Kidney glomerular epithelial cell (primary cell): ENCODE data around the gene CFAP61.

Experiments
- DNase-seq: peaks from one replicate; lab custom pipeline; 2025; lab: John Stamatoyannopoulos, UW

Gene CFAP61

DNA sequence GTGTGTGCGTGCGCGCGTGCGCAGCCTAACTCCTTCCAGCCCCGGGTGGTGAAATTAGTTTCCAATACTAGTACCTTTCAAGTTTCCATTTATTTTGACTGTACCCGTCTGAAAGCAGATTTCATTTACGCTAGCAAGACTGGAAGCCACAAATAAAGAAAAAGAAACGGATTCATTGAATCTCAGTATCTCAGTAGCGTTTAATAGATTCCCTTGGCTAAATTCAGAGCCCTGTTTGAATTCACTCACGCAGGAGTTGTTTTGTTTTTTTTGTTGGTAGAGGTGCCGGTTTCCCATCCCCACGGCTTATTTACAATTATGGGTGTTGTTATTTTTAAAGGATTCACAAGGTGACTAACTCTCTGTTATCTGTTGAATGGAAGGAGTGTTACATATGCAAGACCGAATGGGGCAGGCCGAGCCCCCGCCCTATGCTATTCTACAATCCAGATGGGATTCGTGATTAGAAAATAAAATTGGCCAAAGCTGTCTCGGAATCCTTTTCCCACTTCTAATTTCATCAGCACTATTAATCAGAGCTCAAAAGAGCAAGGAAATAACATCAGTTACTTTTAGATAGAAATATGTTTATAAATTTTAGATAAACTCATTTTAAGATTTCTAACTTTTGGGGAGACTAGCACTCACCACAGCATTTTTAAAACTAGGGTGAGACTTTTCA, 313.3 kb downstream of the CFAP61 start:
- DNase-seq, result no peak

DNA sequence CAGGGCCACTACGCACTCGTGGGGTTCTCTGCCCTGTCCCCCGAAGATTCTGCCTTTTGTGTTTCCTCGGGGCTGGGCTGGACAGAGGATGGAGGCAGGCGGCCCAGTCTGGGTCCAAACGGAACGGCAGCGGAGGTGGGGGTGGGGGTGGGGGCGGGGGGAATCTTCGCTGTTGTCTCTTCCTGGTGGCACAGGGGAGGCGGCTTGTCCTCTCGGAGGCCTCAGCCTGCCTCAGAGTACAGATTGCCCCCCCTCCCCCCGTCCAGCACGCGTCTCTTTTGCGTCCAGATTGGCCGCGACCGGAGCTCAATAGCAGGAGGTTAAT, 314.2 kb downstream of the CFAP61 start:
- no peak for DNase-seq

DNA sequence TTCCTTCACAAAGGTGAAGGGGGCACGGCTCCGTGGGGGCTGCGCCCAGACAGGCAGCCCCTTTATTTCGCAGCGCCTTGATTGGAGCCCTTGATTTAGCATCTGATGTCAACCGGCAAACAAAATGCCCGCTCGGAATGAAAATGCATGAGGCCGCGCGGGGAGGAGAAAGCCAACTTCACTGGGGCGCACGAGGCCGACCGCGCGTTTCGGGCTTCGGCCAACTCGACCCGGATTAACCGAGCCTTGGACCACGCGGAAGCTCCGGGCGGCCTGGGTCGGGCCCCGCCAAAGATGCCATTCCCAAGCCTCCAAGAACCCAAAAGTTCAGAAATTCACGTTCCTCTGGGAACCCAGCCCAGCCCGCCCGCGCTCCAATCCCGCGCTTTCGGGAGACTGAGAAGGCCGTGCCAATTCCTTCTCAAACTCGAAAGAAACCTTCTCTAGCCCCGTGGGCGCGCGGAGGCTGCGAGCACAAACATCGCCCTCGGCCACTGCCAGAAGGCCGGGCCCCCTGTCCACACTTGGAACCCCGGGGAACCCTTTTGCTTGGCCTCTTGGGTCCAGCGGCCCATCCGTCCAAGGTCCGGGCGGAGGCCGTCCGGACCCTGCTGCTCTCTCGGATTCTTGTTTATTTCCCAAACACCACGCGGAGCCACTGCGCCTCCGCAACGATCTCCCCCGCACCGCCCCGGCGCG, 314.7 kb downstream of the CFAP61 start:
- DNase-seq, result no peak

- DNase-seq, result no peak
Measured at GRCh38 chr20:20367575-20368417, 315.5 kb downstream of the CFAP61 start, which contains the start of gene INSM1. INSM1 (plus strand) TSS chr20:20368104; CDS start chr20:20368268, 164 bp downstream.

GRCh38 chr20:20368418-20369249, 316.3 kb downstream of the CFAP61 start:
- no peak for DNase-seq

- no peak for DNase-seq
Measured at GRCh38 chr20:20369250-20370093, 317.1 kb downstream of the CFAP61 start.

- no peak for DNase-seq
Measured at GRCh38 chr20:20370094-20370575, 317.8 kb downstream of the CFAP61 start.

DNA sequence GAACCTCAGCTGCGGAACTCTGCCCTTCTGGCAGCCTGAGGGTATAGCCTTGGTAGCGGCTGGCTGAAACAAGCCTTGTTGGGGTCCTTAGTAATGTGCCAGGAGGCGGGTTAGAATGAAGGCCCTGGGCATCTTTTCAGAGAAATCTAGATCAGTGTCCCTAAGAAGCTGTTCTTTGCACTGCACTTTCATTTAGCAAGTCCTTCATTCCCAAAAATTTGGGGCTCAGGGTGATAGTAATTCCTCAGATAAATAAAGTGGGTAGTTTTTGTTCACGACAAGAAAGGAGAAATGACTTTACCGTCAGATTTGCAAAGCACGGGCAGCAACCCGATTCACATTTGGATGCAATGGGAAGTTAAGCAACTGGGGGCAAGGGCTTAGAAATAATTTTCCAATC, 318.8 kb downstream of the CFAP61 start:
- no peak for DNase-seq

DNA sequence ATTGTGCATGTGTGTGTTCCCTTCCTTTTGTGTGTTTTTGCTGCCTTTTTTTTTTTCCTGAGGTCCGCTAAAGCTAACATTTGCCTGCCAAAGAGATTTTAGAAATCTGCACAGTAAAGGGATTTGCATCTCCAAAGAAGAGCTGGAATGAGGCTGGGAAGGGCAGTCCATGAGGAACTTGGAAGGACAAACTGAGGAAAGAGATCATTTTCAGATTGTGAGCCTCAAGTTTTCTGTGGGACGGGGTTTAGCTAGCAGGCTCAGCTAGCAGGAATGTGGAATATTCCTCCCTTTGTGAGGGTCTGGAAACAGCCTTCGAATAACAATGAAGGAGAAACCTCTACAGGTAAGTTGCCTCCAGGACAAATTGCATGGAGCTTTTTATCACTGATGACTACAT, 319.3 kb downstream of the CFAP61 start:
- DNase-seq, result no peak

DNA sequence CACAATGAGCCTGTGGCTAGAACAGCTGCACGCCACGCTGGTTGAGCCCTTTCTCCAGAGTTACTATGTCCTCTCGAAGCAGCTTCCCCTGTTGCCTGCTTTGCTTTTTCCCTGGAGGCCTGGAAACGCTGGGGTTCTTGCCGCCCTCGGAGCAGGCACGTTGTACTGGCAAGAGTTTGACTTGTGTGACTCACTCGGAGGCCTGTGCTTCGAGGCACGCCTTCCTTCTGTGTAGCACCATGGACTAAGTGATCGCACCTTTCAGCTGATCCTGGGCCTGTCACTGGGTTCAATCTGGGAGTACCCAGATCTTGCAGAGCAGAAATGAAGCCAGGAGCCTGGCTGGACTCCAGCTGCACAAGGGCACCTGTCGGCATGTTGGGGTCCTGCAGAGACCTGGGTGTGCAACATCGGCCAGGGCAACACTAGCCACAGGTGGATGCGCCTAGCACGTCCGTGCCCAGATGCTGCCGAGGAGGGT, 320.8 kb downstream of the CFAP61 start:
- no peak for DNase-seq

GRCh38 chr20:20375862-20376261, 323.5 kb downstream of the CFAP61 start:
- DNase-seq, result no peak

GRCh38 chr20:20386192-20386591, 333.9 kb downstream of the CFAP61 start:
- no peak for DNase-seq

- no peak for DNase-seq
Measured at GRCh38 chr20:20390393-20390792, 338.1 kb downstream of the CFAP61 start.

DNA sequence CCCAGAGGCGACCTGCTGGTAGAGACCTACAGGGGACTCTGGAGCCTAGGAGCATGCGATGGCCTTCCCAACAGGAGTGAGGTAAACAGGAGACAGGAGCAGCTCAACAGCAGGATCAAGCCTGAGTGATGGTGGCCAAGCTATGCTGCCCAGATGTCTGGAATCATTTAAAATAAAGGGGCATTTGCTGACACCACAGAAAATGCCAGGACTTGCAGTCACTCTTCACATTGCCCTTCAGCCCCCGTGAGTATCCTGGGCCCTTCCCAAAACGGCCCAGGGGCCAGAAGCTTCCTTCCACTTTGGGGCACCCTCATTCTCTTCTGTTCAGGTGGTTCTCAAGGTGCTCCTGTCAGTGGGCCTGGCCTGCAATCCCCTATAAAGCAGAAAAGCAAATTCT, 338.8 kb downstream of the CFAP61 start:
- DNase-seq, result no peak

- no peak for DNase-seq
Measured at GRCh38 chr20:20391766-20392165, 339.4 kb downstream of the CFAP61 start.

DNA sequence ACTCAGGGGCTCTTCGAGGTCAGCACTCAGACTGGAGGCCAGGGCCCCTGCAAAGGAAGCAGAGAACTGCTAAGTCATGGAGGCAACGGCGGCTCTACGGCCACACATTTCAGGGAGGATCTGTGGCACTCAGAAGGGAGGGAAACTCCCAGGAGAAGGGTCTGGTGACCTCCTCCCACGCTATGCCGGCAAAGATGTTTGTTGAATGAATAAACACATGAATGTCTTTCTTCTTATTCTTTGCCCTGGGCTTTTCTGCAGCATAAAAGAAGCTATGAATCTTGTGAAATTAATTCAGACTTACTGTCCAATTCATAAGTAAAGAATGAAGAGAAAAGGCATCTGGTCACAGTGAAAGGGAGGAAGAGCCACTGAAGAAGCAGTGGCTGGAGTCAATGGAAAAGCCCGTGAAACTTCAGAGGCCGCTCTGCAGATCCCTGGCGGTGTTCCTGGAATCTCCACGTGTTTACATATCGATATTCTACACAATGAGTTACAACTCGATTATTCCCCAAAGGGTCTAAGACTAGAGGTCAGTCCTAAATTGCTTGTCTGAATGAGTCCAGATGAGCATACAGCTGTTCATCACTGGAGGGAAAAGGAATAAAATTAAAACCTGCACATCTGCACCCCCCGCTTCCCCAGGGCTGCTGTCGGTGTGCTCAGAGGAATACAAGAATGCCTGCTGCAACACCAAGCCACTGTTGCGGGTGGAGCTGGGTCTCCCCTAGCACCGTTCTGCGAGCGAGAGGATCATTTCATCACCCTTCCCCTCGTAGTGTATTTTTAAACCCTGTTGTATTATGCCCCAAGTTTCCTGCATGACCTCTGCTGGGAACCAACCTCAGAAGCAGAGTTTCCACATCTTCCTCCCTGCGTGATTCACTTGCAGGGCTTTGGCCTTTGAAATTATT, 341.1 kb downstream of the CFAP61 start:
- no peak for DNase-seq

GRCh38 chr20:20395087-20395486, 342.8 kb downstream of the CFAP61 start:
- DNase-seq, result no peak

- DNase-seq, result no peak
Measured at GRCh38 chr20:20395903-20396568, 343.7 kb downstream of the CFAP61 start.

GRCh38 chr20:20396794-20397193, 344.5 kb downstream of the CFAP61 start:
- DNase-seq, result no peak
